Stimulated activated CD4-positive, alpha-beta T cell treated with anti-CD3 and anti-CD28 coated beads, Interleukin-4, amount 100 ng/mL, for 24 hours (primary cell): ENCODE measurements around the gene FRMD4B.
A peak's percentile ranks its signal among the peaks of the same experiment; 100 is the strongest.
"Not testable (repeated sequence)": the region's sequence is repeated elsewhere in the genome, so short reads cannot be mapped to it uniquely, and the experiment has no call there.

Experiments
- DNase-seq: peaks from one replicate; pipeline ENCODE4 v3.0.0-alpha.2; 2020

The FRMD4B gene

DNA sequence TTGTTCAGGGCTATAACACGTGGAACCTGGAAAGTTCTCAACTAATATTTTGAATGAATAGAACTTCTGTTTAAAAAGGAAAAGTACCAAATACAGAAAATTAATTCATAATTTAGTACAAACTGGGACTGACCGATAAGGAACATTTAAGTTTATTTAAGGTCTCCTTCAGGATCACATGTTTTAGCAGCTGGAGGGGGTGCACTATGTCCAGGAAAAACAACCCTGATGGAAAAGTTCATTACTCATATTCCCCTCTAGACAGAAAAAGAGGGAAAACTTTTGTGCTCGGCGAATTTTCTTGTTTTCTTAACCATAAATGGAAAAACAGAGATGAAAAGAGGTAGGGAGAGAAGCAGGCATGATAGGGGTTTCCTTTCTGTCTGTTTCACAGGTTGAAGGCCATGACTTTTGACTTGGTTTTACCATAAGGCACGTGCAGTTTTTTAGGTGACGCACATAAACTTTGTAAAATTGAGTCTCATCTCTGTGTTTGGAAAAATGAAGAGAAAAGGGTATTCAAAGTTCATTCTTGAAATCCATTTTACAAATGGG is 26.5 kb downstream of the FRMD4B start:
- DNase-seq: no peak

GRCh38 chr3:69357196-69357595 is 28.7 kb downstream of the FRMD4B start:
- no peak for DNase-seq

- DNase-seq: no peak
Measured at GRCh38 chr3:69354948-69355347, 30.9 kb downstream of the FRMD4B start.

- no peak for DNase-seq
Measured at GRCh38 chr3:69353503-69353902, 32.4 kb downstream of the FRMD4B start.

DNA sequence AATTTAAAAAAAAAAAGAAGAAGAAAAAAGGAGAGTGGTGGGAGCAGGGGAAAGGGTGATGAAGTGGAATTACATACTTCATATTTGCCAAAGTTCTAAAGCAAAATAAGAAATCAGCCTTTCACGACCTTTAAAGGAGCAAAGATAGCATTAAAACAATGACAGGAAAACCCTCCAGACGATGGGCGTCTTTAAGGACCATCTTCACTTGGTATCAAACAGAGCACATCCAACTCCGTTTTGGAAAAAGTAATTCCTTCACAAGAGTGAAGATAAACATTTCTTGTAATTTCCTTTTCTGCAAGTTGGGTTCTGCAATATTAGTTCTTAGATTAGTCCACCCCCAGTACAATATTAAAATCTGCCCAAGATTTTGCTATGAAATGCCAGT is 32.8 kb downstream of the FRMD4B start:
- no peak for DNase-seq

DNA sequence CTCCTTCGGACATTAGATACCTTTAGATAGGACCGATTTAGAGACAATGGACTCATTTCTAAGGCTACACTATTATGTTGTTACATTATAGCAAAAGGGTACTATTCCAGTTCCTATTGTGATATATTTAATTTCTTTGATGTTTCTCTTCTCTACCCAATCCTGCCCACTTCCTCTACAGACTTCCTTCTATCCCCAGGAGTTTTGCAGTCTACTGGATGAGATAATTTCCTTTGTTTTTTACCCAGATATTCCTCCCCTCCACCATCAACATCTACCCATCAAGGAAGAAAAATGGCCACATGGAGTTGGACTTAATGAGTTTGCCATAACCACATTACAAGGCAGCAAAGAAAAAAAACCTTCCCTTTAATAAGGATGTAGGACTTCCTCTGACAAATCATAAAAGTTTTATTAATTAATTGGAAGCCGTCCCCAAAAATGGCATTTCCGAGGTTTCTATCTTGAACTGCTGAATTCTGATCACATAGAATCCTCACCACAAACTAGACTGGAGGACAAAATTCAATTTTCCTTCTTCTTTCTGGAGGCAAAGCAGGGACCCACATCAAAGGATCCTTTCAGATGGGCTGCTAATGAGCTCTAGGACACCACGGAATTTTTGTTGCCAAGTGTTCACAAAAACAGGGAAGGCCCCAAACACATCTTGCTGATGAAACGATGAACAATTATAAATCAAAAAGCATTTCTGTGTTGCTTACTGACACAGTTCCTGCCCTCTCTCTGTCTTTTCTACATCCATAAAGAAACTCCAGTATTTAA is 33.4 kb downstream of the FRMD4B start:
- DNase-seq: no peak

GRCh38 chr3:69343875-69344274 is 42.0 kb downstream of the FRMD4B start:
- no peak for DNase-seq

- DNase-seq: no peak
Measured at GRCh38 chr3:69342074-69342473, 43.8 kb downstream of the FRMD4B start.

- no peak for DNase-seq
Measured at GRCh38 chr3:69339760-69340159, 46.1 kb downstream of the FRMD4B start.

GRCh38 chr3:69338911-69339310 is 47.0 kb downstream of the FRMD4B start:
- no peak for DNase-seq

DNA sequence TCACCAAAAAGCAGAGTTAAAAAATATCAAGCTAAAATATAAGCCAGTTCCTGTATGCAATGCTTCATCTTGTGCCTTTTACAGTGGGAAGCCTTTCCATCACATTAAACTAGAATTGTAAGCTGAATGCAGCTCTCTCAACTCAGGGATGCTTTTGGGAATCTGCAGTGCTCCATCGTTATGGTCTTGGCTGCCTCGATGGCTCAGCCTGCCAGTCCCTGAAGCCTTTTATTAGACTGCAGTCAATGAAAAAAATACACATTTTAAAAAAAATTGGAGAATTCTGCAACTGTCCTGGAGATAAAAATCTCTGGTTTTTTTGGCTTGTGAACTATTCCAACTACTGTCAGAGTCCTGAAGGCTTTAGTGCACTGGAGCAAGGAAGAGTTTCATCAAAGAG is 53.0 kb downstream of the FRMD4B start:
- DNase-seq: no peak

GRCh38 chr3:69330891-69331400 is 54.9 kb downstream of the FRMD4B start:
- no peak for DNase-seq

- DNase-seq: no peak
Measured at GRCh38 chr3:69329892-69330291, 56.0 kb downstream of the FRMD4B start.

DNA sequence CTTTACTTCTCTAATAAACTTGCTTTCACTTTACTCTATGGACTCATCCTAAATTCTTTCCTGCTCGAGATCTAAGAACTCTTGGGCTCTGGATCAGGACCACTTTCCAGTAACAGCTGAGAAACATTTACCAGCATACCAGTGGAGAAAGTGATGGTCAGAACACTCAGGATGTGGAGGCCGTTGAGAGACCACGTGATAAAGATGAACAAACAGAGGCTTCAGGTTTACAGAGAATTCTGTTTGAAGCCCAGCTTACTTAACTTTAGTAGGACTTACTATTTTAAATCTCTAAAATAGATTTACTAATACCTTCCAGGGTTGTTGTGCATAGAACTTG is 57.0 kb downstream of the FRMD4B start:
- DNase-seq: no peak

GRCh38 chr3:69328103-69328962 is 57.6 kb downstream of the FRMD4B start:
- DNase-seq: no peak

DNA sequence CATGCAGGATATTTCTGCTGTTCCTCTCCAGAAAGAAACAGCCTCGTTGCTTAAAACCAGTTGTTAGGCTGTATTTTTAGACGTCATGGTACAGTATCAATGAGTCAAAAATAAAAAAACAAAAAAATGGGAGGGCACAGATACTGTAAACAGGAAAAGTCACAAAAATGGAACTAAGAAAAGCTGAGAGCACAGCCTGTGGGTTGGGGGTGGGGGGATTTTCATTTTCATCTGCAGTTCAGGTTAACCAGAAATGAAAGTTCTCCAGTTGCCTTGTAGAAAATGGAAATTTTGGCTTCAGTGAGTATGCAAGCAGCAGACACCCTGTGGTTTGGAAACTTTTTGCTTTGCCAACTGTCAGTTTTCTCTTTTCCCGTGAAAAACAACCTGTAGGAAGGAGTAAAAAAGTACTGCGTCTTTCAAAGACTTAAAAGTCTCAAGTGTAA is 59.0 kb downstream of the FRMD4B start:
- DNase-seq: peak; percentile 73

GRCh38 chr3:69325151-69325550 is 60.7 kb downstream of the FRMD4B start:
- DNase-seq: no peak

DNA sequence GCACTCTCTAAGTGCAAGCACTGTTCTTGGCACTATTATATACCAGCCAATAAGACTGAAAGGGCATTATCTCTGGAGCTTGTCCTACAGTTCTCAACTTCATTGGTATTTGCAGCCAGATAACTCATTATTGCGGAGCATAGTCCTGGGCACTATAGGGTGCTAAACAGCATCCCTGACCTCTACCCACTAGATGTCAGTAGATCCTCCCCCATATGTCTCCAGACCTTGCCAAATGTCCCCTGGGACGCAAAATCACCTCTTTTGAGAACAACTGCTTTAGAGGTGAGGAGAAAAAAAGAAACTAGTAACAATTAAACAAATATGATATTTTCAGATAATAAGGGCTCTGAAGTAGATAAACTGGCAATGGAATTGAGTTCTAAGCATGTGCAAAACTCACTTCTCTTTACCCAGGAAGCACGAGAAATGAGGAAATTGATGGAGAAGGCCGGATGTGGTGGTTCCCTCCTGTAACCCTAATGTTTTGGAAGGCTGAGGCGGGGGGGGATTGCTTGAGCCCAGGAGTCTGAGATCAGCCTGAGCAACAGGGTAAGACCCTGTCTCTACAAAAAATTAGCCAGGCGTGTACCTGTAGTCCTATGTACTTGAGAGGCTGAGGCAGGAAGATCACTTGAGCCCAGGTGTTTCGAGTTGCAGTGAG is 61.4 kb downstream of the FRMD4B start:
- no peak for DNase-seq

- no peak for DNase-seq
Measured at GRCh38 chr3:69323941-69324340, 61.9 kb downstream of the FRMD4B start.

DNA sequence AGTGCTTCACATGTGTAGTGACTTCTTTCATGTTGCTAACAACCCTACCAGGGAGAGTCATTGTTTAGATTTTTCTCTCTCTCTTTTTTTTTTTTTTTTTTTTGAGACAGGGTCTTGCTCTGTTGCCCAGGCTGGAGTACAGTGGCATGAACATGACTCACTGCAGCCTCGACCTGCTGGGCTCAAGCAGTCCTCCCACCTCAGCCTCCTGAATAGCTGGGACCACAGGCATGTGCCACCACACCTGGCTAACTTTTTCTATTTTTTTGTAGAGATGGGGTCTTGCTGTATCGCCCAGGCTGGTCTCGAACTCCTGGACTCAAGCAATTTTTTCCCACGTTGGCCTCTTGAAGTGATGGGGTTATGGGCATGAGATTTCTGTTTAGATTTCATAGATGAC is 63.4 kb downstream of the FRMD4B start:
- not testable (repeated sequence) for DNase-seq

DNA sequence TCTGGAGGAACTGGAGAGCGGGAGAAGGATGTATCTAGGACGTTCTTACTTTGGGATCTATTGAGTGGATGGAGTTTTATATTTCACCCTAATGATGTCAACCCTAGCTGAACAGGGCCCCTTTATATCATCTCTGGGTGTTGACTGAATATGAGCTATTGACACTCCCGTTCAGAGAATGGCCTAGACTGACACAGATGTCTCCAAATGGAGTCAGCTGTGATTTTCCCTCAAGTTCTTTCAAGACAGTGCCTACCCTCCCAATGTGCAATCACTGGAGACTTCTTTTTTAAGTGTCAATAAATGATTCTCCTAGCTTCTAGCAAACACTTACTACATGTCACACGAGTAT is 63.8 kb downstream of the FRMD4B start:
- DNase-seq: no peak

GRCh38 chr3:69321301-69322157 is 64.4 kb downstream of the FRMD4B start:
- DNase-seq: no peak
